Spleen (tissue), 11 donors: Measurements from ENCODE around the gene PGLYRP2. TPM values are rescaled to one million over a fixed set of nuclear protein-coding genes. Genes with fewer than 3 reads are reported as not detected.

Source experiments
- DNase-seq: peaks from one replicate; pipeline ENCODE4 v3.0.0-alpha.2; 2020
- H3K27ac ChIP-seq, 8 donors: fragments of 200-600 bp; sonication (generic) in 7 of 8; 1 replicate in 4 of 8; 2 replicates in 4 of 8; pipeline versions ENCODE4 v1.5.0 to v1.8.0; 2016 to 2021; ENCODE audit warnings: inconsistent platforms in 4 of 8, mild to moderate bottlenecking in 4 of 8, moderate library complexity in 1 of 8
- H3K27me3 ChIP-seq, 7 donors: fragments of 200-600 bp; sonication (generic) in 6 of 7; replicated peaks in 1 of 7; 1 replicate in 4 of 7; 2 replicates in 3 of 7; pipeline versions ENCODE4 v1.5.0 to v1.8.0; 2016 to 2021; ENCODE audit warnings: inconsistent platforms in 3 of 7, mild to moderate bottlenecking in 1 of 7
- H3K36me3 ChIP-seq, 6 donors: fragments of 200-600 bp; sonication (generic) in 5 of 6; 1 replicate in 4 of 6; 2 replicates in 2 of 6; pipeline versions ENCODE4 v1.5.0 to v1.8.0; 2016 to 2021; ENCODE audit warnings: inconsistent platforms in 2 of 6
- H3K4me1 ChIP-seq, 6 donors: fragments of 200-600 bp; sonication (generic) in 5 of 6; 1 replicate in 3 of 6; 2 replicates in 3 of 6; pipeline versions ENCODE4 v1.5.0 to v1.8.0; 2016 to 2021; ENCODE audit warnings: inconsistent platforms in 3 of 6
- H3K4me3 ChIP-seq, 8 donors: fragments of 200-600 bp; sonication (generic) in 7 of 8; 1 replicate in 4 of 8; 2 replicates in 4 of 8; pipeline versions ENCODE4 v1.5.0 to v1.8.0; 2016 to 2021; ENCODE audit warnings: inconsistent platforms in 4 of 8, mild to moderate bottlenecking in 4 of 8, moderate library complexity in 2 of 8
- H3K9me3 ChIP-seq, 8 donors: fragments of 200-600 bp; sonication (generic) in 7 of 8; 1 replicate in 4 of 8; 2 replicates in 4 of 8; pipeline versions ENCODE4 v1.5.0 to v1.8.0; 2016 to 2021; ENCODE audit warnings: inconsistent platforms in 4 of 8
- POLR2A ChIP-seq, 3 donors: fragments of 450-650 bp; IDR thresholded peaks; one replicate each; pipeline ENCODE4 v1.5.1; 2017; ENCODE audit warnings: antibody characterized with exemption in 3 of 3, mild to moderate bottlenecking in 1 of 3
- POLR2AphosphoS5 ChIP-seq, 3 donors: sonication (generic); formaldehyde crosslinking; IDR thresholded peaks; one replicate each; pipeline ENCODE4 v1.5.1; 2017; ENCODE audit warnings: antibody characterized with exemption in 3 of 3
- WGBS, 5 donors: extraction: QIAGEN DNeasy Blood & Tissue Kit in 3 of 5; methylation state at CpG; one replicate each; pipeline versions ENCODE4 v1.1.5 to v1.1.7; 2013 to 2018; 5-methylcytosine and 5-hydroxymethylcytosine counted together
- intact Hi-C: fragments of 100-400 bp; cut with DNase I; formaldehyde crosslinking; loops from one replicate; pipeline ENCODE4 v1.15.0; 2023; ENCODE audit warnings: low total_unique reads
- polyA plus RNA-seq, 3 donors: library from polyadenylated mRNA; stranded (reverse); fragments of 200-250 nt; gene quantifications; one replicate each; pipeline ENCODE4 v1.2.1, GENCODE V29; 2013
- total RNA-seq, 7 donors: library from RNA; depleted of rRNA in 3 of 7; stranded (reverse); fragments of >200 nt in 3 of 7; fragmentation: NEBNext Ultra II Directional in 4 of 7; extraction: Animal tissue kit (Norgen Biotek cat#: 25700) in 4 of 7; gene quantifications; one replicate each; pipeline versions ENCODE4 v1.1.0 to v1.2.1, GENCODE V29; 2016 to 2021
- TF ChIP-seq, protein P1 (sequence below), 11 experiments: fragments of 200-600 bp in 7 of 11; fragments of 450-650 bp in 4 of 11; sonication (generic) in 4 of 11; IDR thresholded peaks in 8 of 11; conservative IDR thresholded peaks in 3 of 11; 1 replicate in 7 of 11; 2 replicates in 4 of 11; pipeline versions ENCODE4 v1.4.0 to v1.8.0; 2016 to 2021; ENCODE audit warnings: antibody characterized with exemption in 11 of 11, inconsistent platforms in 4 of 11, mild to moderate bottlenecking in 1 of 11
- donor health status: healthy with polysubstance abuse.
- donor health status: DM: no; HTN: no; CAD: no; lungs with moderate emphysema.
- donor health status: DM: no; HTN: no; CAD: no.
- donor health status: Bipolar disorder and iron deficiency.
- donor health status: healthy.
- donor health status: DM: no; HTN: no; CAD: no.
- donor health status: DM: yes; HTN: yes; CAD: no.

The PGLYRP2 gene
- total and polyA plus RNA-seq, 10 donors, result 0.02 to 0.16 (median 0.08) TPM; not detected in 6

DNA sequence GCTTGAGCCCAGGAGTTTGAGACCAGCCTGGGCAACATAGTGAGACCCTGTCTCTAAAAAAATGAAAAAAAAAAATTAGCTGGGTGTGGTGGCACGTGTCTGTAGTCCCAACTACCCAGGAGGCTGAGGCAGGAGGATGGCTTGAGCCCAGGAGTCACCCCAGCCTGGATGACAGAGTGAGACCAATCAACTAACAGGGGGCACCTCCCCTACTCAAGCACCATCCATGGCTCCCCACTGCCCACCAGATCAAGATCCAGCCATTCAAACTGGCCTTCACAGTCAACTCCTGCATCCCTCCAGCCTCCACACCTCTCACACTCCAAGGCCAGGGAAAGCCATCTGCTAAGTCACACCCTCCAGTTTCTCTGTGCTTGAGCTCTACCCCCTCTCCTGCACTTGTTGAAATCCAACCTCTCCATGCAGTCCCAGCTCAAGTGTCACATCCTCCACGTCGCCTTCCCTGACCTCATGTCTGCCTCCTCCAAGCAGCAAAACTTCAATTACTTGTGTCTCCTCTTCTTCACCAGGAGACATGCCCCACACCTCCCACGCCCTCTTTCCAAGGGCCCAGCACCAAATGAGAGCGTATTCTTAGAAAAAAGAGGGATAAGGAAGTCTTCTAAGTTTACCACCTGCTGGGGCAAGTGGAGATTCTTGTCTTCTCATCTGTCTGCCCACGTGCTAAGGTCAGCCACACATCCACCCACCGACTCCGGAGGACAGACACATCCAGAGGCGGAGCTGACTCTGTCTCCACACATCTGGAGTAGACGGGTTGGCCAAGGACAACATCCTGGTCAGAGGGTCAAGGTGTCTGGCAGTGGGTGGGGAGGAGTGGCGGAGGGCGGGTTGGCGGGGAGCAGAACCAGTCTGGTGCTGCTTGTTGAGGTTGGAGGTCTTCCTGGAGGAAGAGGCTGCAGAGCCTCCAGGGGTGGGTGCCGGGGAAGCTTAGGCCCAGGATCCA lies 28.1 kb upstream of the PGLYRP2 start:
- DNase-seq, result no peak
- Histone ChIP-seq H3K4me1 (peaks cover 3 to 16% (median 10%) of the 10 kb centered on the region in 6 donors), H3K4me3 (no peak overlapping the region), H3K36me3 (no peaks in the 10 kb centered on the region), H3K27ac (no peak overlapping the region), H3K27me3 (peaks cover 0 to 72% (median 30%) of the 10 kb centered on the region in 7 donors), H3K9me3 (no peaks in the 10 kb centered on the region)
- TF ChIP-seq POLR2AphosphoS5 (IDR thresholded peaks at IDR 0.05) (no peak), POLR2A (IDR thresholded peaks at IDR 0.05) (no peak)
- TF ChIP-seq, protein P1, sequence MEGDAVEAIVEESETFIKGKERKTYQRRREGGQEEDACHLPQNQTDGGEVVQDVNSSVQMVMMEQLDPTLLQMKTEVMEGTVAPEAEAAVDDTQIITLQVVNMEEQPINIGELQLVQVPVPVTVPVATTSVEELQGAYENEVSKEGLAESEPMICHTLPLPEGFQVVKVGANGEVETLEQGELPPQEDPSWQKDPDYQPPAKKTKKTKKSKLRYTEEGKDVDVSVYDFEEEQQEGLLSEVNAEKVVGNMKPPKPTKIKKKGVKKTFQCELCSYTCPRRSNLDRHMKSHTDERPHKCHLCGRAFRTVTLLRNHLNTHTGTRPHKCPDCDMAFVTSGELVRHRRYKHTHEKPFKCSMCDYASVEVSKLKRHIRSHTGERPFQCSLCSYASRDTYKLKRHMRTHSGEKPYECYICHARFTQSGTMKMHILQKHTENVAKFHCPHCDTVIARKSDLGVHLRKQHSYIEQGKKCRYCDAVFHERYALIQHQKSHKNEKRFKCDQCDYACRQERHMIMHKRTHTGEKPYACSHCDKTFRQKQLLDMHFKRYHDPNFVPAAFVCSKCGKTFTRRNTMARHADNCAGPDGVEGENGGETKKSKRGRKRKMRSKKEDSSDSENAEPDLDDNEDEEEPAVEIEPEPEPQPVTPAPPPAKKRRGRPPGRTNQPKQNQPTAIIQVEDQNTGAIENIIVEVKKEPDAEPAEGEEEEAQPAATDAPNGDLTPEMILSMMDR (IDR thresholded peaks at IDR 0.05 in 8 of 11, conservative IDR thresholded peaks at IDR 0.05 in 3 of 11), result no peak
- 71 to 79% (median 76%) methylated on average over 14 of the region's 14 CpGs for WGBS, 5 donors
- intact Hi-C loops, result no loop called here

DNA sequence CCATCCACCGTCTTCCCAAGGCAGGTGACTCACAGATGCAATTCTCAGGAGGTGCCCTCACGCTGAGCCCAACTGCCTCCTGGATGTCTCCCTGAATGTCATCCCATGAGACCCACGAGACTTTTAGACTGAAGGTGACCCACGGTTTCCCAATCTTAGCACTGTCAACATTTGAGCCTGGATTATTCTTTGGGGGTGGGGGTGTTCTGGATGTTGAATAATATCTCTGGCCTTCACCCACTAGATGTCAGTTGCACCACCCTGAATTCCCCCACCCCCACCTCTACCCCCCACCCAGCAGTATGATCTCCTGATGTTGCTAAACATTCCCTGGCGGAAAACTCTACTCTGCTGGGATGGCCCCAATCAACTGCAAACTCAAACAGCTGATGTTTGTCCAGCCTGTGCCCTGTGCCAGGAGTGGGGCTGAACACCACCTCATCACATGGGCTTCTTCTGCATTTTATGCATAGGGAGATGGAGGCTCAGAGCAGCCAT lies 26.8 kb upstream of the PGLYRP2 start:
- intact Hi-C loops, result no loop called here
- H3K27me3 ChIP-seq, result peaks cover 0 to 63% (median 23%) of the 10 kb centered on the region in 7 donors
- 71 to 85% (median 80%) methylated on average over 5 of the region's 5 CpGs for WGBS, 5 donors
- TF ChIP-seq, protein P1 (IDR thresholded peaks at IDR 0.05 in 8 of 11, conservative IDR thresholded peaks at IDR 0.05 in 3 of 11), result no peak
- TF ChIP-seq POLR2A (IDR thresholded peaks at IDR 0.05) (no peak), POLR2AphosphoS5 (IDR thresholded peaks at IDR 0.05) (no peak)
- H3K4me3 ChIP-seq, result no peak overlapping the region
- peaks cover 3 to 16% (median 10%) of the 10 kb centered on the region in 6 donors for H3K4me1 ChIP-seq
- H3K27ac ChIP-seq, result no peak overlapping the region
- H3K9me3 ChIP-seq, result no peaks in the 10 kb centered on the region
- no peaks in the 10 kb centered on the region for H3K36me3 ChIP-seq
- DNase-seq, result no peak

DNA sequence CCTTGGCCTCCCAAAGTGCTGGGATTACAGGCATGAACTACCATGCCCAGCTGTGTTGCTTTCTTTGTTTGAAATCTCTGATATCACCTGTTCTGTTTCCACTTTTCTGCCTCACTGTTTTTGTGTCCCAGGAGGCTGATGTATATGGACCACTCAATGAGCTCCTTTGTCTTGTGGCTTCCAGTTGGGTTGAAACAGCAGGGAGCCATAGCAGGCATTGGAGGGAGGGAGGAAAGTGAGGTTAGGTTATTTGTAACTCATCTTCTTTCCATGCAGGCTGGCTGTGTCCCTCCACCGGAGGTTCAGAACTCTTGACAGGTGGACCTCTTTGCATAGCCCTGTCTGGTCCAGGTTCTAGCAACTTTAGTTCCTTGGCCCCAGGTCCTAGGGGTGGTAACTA lies 23.0 kb upstream of the PGLYRP2 start:
- peaks cover 0 to 41% (median under 1%) of the 10 kb centered on the region in 7 donors for H3K27me3 ChIP-seq
- no peak overlapping the region for H3K4me3 ChIP-seq
- H3K9me3 ChIP-seq, result no peaks in the 10 kb centered on the region
- TF ChIP-seq POLR2A (IDR thresholded peaks at IDR 0.05) (no peak), POLR2AphosphoS5 (IDR thresholded peaks at IDR 0.05) (no peak)
- TF ChIP-seq, protein P1 (IDR thresholded peaks at IDR 0.05 in 8 of 11, conservative IDR thresholded peaks at IDR 0.05 in 3 of 11), result no peak
- no peak overlapping the region for H3K27ac ChIP-seq
- 48 to 75% (median 71%) methylated on average over 1 of the region's 1 CpG for WGBS, 5 donors
- DNase-seq, result no peak
- H3K36me3 ChIP-seq, result no peaks in the 10 kb centered on the region
- intact Hi-C loops, result no loop called here
- no peaks in the 10 kb centered on the region for H3K4me1 ChIP-seq

DNA sequence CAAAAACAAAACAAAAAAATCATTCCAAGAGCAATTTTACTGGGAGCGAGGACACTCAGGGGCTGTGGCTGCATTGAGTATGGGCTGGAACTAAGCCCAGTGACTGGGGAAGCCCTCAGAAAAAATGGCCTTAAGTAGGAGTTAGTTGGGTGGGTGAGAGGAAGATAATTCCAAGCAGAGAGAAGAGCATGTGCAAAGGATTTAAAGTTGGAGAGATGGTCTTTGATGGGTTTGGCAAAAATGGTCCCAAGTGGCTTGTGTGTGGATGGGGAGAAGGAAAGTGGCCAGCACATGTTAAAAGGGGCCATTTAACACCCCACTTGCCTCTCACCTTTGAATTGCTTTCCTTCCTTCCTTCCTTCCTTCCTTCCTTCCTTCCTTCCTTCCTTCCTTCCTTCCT lies 22.3 kb upstream of the PGLYRP2 start:
- intact Hi-C loops, result no loop called here
- peaks cover 0 to 34% (median 0%) of the 10 kb centered on the region in 7 donors for H3K27me3 ChIP-seq
- no peak overlapping the region for H3K27ac ChIP-seq
- no peak overlapping the region for H3K4me3 ChIP-seq
- no peaks in the 10 kb centered on the region for H3K9me3 ChIP-seq
- H3K4me1 ChIP-seq, result no peaks in the 10 kb centered on the region
- no peaks in the 10 kb centered on the region for H3K36me3 ChIP-seq
- TF ChIP-seq POLR2A (IDR thresholded peaks at IDR 0.05) (no peak), POLR2AphosphoS5 (IDR thresholded peaks at IDR 0.05) (no peak)
- TF ChIP-seq, protein P1 (IDR thresholded peaks at IDR 0.05 in 8 of 11, conservative IDR thresholded peaks at IDR 0.05 in 3 of 11), result no peak
- WGBS, 5 donors, result 58 to 83% (median 73%) methylated on average over 1 of the region's 1 CpG
- no peak for DNase-seq
